Epithelial cell of proximal tubule (primary cell): ENCODE results near the gene JUP. TPM values are rescaled to one million over a fixed set of nuclear protein-coding genes. Genes with fewer than 3 reads are reported as not detected.

Experiments
- DNase-seq: peaks from one replicate; pipeline ENCODE4 v3.0.0-alpha.2; 2011; ENCODE audit warnings: low read depth
- H3K4me3 ChIP-seq: 2 replicates; pipeline ENCODE4 v1.5.1; 2011; ENCODE audit warnings: low read depth, mild to moderate bottlenecking, low read length
- CTCF ChIP-seq: conservative IDR thresholded peaks from 2 replicates; pipeline ENCODE4 v1.5.1; 2012; ENCODE audit warnings: low read depth, mild to moderate bottlenecking, low read length
- total RNA-seq: library from RNA; depleted of rRNA; stranded (reverse); fragments of >200 nt; gene quantifications from 2 replicates; pipeline ENCODE4 v1.2.3, GENCODE V29; 2015

Gene JUP
- total RNA-seq, 1 donor from 2014 or later: 425 TPM

GRCh38 chr17:41771389-41772206 lies 14.9 kb downstream of the JUP start:
- no peak for TF ChIP-seq CTCF
- DNase-seq: no peak
- H3K4me3 ChIP-seq: no peak overlapping the region

GRCh38 chr17:41769985-41770384 lies 16.5 kb downstream of the JUP start:
- no peak for DNase-seq
- H3K4me3 ChIP-seq: no peak overlapping the region
- TF ChIP-seq CTCF: no peak

- DNase-seq: no peak
- no peak for TF ChIP-seq CTCF
- H3K4me3 ChIP-seq: no peak overlapping the region
Measured at GRCh38 chr17:41769346-41769862, 17.1 kb downstream of the JUP start.

- no peak for TF ChIP-seq CTCF
- H3K4me3 ChIP-seq: no peak overlapping the region
- DNase-seq: no peak
Measured at GRCh38 chr17:41768682-41769288, 17.7 kb downstream of the JUP start.

- no peak for DNase-seq
- H3K4me3 ChIP-seq: no peak overlapping the region
- TF ChIP-seq CTCF: no peak
Measured at GRCh38 chr17:41767324-41768042, 19.0 kb downstream of the JUP start.

DNA sequence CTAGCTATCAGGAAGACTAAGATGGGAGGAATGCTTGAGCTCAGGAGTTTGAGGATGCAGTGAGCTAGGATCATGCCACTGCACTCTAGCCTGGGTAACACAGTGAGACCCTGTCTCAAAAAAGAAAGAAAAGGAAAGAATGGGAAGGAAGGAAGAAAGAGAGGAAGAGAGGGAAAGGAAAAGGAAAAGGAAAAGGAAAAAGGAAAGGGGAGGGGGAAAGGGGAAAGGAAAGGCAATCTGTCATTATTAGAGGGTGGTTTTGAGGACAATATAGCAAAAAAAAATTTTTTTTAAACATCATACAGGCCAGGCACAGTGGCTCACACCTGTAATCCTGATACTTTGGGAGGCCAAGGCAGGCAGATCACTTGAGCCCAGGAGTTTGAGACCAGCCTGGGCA lies 20.4 kb downstream of the JUP start:
- TF ChIP-seq CTCF: no peak
- DNase-seq: no peak
- H3K4me3 ChIP-seq: no peak overlapping the region
